ENCODE measurements around the gene FAM209B.
A peak's percentile ranks its signal among the peaks of the same experiment; 100 is the strongest.

FAM209B gene

GRCh38 chr20:56537997-56538396, 5.0 kb downstream of the FAM209B start:
- no peak overlapping the region for H3K4me3 ChIP-seq (replicated peaks in 1 of 2; ENCODE audit: low read depth in 2 of 2, low read length in 2 of 2)
- no peak for TF ChIP-seq CTCF (IDR thresholded peaks at IDR 0.05; ENCODE audit: low read depth, low read length)
- DNase-seq (ENCODE audit: low read depth in 2 of 2): no peak

- no peak overlapping the region for H3K4me3 ChIP-seq (replicated peaks in 1 of 2; ENCODE audit: low read depth in 2 of 2, low read length in 2 of 2)
- DNase-seq (ENCODE audit: low read depth in 2 of 2): peak in 1 of 2 donors; percentile 16
- no peak for TF ChIP-seq CTCF (IDR thresholded peaks at IDR 0.05; ENCODE audit: low read depth, low read length)
Observed at GRCh38 chr20:56540415-56540814, 7.4 kb downstream of the FAM209B start.

GRCh38 chr20:56542489-56543030, 9.5 kb downstream of the FAM209B start:
- H3K4me3 ChIP-seq (replicated peaks in 1 of 2; ENCODE audit: low read depth in 2 of 2, low read length in 2 of 2): no peak overlapping the region
- DNase-seq (ENCODE audit: low read depth in 2 of 2): no peak
- no peak for TF ChIP-seq CTCF (IDR thresholded peaks at IDR 0.05; ENCODE audit: low read depth, low read length)

GRCh38 chr20:56551571-56551970, 18.5 kb downstream of the FAM209B start:
- H3K4me3 ChIP-seq (replicated peaks in 1 of 2; ENCODE audit: low read depth in 2 of 2, low read length in 2 of 2): no peak overlapping the region
- TF ChIP-seq CTCF (IDR thresholded peaks at IDR 0.05; ENCODE audit: low read depth, low read length): no peak
- DNase-seq (ENCODE audit: low read depth in 2 of 2): no peak

GRCh38 chr20:56552911-56553629, 20.0 kb downstream of the FAM209B start:
- TF ChIP-seq CTCF (IDR thresholded peaks at IDR 0.05; ENCODE audit: low read depth, low read length): no peak
- H3K4me3 ChIP-seq (replicated peaks in 1 of 2; ENCODE audit: low read depth in 2 of 2, low read length in 2 of 2): no peak overlapping the region
- no peak for DNase-seq (ENCODE audit: low read depth in 2 of 2)

- no peak overlapping the region for H3K4me3 ChIP-seq (replicated peaks in 1 of 2; ENCODE audit: low read depth in 2 of 2, low read length in 2 of 2)
- DNase-seq (ENCODE audit: low read depth in 2 of 2): peak; percentile 96
- TF ChIP-seq CTCF (IDR thresholded peaks at IDR 0.05; ENCODE audit: low read depth, low read length): no peak
Observed at GRCh38 chr20:56554869-56555268, 21.8 kb downstream of the FAM209B start.

All from cardiac fibroblast (primary cell).